Right forelimb (tissue), 1 donor: ENCODE measurements around the gene TLR6.
"Not testable (repeated sequence)": the region's sequence is repeated elsewhere in the genome, so short reads cannot be mapped to it uniquely, and the experiment has no call there.

Experiments
- DNase-seq: peaks from one replicate; pipeline ENCODE4 v3.0.0-alpha.2; 2018

Gene TLR6

DNA sequence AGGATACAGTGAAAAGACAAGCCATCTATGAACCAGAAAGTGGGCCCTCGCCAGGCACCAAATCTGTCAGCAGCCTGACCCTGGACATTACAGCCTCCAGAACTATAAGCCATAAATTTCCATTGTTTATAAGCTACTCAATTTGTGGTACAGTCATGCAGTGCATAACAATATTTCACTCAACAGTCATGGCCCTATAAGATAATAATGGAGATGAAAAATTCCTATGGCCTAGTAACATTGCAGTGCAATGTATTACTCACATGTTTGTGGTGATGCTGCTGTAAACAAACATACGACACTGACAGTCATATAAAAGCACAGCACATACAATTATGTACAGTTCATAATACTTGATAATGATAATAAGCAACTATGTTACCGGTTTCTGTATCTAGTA is 34.9 kb downstream of the TLR6 start:
- DNase-seq: no peak

DNA sequence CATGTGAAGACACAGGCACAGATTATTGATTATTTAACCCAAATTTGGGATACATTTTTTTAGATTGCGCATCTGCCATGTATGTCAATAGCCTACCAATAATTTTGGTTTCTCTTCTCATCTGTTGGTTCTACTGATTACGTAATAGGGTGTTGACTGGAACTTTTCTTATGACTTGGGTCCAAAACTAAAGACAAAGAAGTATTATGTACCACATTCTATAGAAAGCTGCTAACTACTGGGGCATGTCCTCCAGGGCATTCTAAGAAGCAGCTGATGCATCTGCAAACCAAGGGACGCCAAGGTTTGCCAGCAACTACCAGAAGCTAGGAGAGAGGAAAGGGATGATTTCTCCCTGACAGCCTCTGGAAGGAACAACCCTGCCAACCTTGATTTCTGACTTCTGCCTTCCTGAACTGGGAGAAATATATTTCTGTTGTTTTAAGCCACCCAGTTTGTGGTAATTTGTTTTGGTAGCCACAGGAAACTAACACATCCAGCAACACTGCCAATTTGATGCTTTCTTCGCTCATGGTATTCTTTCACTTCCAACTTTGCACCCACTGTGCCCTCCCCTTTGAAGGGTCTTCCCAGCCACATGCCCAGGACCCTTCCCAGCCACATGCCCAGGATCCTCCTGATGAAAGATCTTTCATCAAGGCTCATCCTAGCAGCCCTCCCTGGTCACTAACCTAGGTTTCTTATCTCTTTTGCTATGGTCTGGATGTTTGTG is 36.1 kb downstream of the TLR6 start:
- no peak for DNase-seq

DNA sequence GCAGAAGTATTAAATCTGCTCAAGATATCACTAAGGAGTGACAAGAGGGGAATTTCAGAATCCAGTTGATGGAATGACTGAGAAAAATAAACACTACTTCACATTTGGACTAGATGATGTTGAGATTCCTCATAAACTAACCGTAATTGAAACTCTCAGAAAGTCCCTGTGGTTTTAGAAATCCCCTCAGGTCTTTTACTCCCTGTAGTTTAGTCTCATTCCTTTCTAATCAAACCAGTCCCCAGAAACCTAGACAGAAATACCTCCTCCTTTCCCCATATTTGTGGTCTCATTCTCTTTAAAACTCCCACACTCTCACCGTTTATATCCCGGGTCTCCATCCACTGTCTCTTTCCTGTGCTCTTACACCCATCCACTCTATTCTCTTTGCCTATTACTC is 37.0 kb downstream of the TLR6 start:
- DNase-seq: no peak

DNA sequence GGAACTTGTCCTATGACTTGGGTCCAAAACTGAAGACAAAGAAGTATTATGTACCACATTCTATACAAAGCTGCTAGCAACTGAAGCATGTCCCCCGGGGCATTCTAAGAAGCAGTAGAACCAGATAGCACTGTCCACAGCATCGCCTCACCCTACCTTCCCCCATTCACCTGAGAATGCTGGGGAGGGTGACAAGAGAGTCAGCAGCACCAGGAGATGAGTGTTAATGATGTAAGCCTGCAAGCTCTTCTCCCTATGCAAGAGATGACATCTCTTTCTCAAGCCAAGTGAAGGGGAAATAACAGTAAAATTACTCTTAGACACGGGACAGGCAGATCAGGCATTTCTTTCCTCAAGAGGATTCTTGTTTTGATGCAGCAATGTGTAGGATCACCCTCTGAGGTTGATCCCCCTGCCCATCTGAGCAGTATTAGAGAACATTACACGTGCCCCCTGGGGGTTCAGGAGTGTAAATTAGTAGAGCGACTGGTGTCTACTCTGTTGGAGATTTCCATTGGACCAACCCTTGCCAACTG is 38.1 kb downstream of the TLR6 start:
- no peak for DNase-seq

DNA sequence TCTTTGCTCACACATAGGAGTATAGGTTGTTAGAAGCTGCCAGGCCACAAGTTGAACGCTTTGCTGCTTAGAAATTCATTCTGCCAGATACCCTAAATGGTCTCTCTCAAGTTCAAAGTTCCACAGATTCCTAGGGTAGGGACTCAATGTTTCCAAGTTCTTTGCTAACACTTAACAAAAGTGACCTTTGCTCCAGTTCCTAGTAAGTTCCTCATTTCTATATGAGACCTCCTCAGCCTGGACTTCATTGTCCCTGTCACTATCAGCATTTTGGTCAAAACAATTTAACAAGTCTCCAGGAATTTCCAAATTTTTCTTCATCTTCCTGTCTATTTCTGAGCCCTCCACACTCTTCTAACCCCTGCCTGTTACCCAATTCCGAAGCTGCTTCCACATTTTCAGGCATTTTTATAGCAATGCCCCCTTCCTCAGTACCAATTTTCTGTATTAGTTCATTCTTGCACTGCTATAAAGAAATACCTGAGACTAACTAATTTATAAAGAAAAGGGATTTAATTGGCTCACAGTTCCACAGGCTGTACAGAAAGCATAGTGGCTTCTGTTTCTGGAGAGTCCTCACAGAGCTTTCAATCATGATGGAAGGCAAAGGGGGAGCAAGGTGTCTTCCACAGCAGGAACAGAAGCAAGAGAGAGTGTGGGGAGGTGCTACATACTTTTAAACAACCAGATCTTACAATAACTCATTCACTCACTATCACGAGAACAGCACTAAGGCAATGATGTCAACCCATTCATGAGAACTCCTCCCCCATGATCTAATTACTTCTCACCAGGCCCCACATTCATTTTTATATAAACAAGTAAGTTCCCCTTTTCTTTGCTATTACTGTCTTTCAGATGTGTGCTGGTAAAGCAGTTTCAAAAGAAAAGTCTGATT is 40.5 kb downstream of the TLR6 start:
- no peak for DNase-seq

DNA sequence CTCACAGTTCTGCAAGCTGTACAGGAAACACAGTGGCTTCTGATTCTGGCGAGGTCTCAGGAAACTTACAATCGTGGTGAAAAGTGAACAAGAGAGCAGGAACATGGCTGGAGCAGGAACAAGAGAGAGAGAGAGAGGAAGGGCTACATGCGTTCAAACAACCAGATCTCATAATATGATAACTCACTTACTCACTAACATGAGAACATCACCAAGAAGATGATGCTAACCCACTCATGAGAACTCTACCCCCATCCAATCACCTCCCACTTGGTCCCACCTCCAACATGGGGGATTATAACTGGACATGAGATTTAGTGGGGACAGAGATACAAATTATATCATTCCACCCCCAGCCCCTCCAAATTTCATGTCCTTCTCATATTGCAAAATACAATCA is 42.2 kb downstream of the TLR6 start:
- no peak for DNase-seq

DNA sequence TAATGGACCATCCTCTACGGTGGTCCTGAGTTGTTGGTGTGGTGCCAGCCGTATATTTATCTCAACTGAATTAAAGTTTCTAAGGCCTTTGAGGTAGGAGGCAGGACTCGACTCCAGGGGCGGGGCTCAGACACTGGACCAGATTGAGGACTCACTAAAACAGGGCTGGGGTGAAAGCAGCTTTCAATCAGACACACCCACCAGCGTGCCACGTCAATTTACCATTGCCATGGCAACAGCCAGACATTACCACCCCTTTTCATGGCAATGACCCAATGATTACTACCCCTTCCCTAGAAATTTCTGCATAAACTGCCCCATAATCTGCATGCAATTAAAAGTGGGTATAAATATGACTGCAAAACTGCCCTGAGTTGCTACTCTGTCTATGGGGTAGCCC is 45.3 kb downstream of the TLR6 start:
- DNase-seq: no peak

DNA sequence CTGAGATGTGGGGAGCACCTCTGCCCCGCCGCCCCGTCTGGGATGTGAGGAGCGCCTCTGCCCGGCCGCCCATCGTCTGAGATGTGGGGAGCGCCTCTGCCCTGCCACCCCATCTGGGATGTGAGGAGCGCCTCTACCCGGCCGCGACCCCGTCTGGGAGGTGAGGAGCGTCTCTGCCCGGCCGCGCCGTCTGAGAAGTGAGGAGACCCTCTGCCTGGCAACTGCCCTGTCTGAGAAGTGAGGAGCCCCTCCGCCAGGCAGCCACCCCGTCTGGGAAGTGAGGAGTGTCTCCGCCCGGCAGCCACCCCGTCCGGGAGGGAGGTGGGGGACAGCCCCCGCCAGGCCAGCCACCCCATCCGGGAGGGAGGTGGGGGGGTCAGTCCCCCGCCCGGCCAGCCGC is 49.2 kb downstream of the TLR6 start:
- not testable (repeated sequence) for DNase-seq

DNA sequence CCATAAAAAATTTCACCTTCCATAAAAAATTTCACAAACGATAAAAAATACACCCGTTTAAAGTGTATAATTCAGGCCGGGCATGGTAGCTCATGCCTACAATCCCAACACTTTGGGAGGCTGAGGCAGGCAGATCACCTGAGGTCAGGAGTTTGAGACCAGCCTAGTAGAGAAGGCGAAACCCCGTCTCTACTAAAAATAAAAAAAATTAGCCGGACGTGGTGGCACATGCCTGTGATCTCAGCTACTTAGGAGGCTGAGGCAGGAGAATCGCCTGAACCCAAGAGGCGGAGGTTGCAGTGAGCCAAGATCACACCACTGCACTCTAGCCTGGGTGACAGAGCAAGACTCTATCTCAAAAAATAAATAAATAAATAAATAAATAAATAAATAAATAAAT is 50.4 kb downstream of the TLR6 start:
- not testable (repeated sequence) for DNase-seq

DNA sequence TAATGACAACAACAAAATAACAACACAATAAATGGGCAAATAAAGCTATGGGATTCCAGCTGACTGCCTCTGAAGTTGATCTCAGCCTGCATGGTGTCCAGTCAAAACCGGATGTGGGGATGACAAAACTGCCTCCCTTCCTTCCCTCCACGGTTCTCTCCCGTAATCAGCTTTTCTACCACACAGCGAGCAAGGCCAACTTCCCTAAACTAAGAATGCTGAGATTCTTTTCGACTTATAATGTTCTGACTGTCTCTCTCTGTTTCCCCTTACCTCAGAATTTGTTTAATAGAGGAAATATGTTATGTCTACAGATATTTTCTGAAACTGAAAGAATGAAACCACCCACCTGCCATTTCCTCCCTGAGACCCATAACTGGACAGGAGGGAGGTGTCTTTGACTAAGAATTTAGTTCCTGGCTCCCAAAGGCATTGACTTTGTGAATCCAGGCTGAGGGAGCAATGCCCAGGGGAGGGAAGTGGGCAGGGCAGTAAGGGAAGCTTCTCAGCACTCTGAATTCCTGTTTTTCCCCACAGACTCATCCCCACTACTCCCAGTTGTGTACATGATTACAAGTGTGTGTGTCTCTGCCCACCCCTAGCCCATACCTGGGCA is 51.0 kb downstream of the TLR6 start:
- no peak for DNase-seq

DNA sequence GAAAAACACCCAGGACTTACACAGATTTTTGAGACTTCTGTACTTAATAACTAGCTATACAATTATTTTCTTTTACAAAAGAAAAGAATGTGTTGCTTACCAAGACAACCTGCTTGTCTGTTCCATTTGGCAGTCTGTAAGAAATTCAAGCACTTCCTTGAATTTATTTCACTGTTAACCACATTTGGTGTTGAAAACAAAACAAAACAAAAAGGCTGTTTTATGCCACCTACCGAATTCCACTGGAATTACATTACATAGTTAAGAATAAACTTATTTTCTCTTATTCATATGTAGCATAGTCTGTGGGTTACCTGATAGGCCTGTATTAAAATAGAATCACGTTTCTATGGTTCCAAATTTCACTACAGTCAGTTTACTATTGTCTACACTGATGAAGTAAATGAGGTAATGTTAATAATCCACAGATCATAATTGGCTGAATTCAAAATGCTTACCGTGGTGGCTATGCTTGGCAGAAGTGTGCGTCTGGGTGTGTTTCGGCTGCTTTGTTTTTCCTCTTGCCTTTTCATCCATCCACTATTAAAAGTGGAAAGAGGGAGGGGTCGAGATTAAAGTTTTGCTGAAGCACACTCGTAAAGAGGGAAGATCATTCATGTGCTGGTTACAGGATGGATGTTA is 51.8 kb downstream of the TLR6 start, which contains the start of gene TLR1:
TSS of gene TLR1 (minus strand) at position 138 of the 642 bp plus-strand sequence. CDS start 5,960 bp downstream, outside the sequence.
- DNase-seq: no peak

DNA sequence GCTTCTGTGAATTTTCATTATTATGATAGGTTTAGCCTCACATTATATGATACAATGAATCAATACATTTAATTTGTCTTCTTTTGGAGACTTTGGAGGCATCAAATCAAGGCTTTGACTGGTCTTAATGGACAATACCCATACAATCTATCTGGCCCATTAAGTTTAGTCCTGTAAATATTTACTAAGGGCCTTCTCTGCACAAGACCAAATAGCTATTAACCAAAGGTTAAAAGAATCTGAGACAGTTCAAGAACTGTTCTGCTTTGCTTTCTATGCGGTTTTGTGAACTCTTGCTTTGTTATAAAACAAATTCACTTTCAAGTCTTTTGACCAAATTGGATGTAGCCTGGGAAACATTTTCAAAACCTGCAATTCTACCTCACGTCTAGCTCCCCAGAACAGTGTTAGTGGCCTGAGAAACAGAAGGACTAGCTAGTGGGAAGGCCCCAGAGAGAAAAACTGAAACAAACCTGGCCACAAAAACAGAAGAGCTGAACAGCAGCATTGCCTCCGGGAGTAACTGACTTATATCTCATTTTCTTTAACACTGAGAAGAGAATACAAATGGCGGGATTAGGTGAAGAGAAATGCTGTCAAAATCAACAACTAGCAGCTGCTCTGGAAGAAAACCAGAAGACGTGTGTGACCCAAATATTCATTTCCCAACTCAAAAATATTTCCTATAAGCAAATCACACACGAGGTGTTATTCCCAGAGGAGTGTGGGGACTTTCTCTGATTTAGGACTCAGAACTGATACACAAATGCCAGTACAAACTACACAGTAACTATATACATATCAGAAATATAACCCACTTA is 52.6 kb downstream of the TLR6 start:
- DNase-seq: no peak

DNA sequence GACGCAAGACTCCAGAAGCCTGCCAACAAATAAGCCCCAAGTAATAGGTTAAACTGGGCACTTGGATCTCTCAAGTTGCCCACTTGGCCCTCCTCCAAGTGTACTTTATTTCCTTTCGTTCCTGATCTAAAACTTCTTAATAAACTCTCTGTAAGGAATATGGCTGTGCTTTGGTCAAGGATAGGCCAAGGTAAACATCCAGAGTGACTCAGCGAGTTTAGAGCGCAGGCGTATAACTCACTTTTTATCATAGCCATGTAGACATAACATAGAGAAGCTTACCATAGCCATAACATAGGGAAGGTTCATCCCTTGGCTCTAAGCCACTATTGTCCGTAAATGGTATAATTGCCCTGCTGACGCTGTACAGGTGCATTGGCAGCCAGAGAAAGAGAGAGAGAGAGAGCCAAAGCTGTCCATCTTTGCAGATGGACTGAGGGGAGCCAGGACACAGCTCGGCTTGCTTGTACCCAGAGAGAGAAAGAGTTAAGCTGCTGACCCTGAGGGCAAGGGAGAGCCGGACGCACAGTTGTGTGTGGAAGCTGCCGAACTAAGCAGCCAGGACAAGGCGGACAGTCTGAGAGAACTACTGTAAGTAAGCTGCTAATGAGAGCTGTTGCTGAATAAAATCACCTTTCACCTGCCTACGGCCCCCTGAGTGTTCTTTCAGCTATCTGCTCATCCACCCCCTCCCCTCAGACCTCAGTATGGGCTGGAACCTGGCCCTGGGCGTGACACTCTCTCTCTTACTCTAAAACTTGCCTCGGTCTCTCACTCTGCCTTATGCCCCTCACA is 53.9 kb downstream of the TLR6 start:
- no peak for DNase-seq

DNA sequence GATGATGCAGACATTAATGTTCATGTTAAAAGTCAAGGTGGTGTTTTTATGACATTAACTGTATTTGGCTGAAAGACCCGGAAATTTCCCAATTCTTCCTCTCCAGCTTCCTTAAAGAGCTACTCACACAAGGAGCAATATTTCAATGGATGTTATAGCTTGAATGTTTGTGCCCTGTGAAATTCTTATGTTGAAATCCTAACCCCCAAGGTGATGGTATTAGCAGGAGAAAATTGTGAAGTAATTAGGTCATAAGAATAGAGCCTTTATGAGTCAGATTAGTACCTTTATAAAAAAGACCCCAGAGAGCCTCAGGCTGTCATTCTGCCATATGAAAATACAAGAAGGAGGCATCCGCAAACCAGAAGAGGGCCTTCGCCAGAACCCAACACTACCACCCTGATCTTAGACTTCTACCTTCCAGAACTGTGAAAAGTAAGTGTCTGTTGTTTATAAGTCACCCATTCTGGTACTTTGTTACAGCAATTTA is 55.6 kb downstream of the TLR6 start:
- DNase-seq: no peak

DNA sequence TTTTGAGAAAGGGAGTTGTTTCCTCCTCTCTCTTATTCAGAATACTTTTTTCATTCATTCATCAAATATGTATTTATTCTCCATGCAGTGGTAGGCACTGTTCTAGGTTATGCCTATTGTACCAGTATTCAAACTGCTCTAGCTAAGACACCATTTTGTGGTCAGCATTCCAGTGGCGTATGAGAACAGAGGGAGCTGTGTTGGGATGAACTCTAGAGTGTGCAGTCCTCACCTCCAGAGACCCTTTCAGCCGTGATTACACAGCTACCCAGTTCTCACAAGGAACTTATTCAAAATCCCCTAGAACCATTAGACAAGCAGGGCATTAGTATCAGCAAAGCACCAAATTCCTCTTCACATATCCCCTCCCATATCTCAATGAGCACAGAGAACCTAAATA is 56.3 kb downstream of the TLR6 start:
- no peak for DNase-seq

DNA sequence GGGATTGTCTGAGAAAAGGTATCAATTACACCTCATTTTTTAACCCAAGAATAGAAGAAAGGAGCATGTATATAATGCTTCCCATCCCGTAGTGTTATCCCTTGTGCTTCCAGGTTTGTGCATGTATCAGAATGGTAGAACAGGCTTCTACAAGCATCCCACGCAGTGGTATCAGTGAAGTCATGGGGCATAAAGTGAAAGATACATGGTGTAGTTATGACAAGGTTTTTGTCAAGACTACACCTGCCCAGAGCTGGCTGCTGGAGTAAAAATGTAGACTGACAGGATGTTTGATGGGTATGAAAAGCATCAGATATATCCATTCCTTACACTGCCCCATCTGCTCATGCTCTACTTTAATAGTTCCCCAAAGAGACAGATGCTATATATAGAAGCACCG is 61.5 kb downstream of the TLR6 start:
- DNase-seq: no peak

DNA sequence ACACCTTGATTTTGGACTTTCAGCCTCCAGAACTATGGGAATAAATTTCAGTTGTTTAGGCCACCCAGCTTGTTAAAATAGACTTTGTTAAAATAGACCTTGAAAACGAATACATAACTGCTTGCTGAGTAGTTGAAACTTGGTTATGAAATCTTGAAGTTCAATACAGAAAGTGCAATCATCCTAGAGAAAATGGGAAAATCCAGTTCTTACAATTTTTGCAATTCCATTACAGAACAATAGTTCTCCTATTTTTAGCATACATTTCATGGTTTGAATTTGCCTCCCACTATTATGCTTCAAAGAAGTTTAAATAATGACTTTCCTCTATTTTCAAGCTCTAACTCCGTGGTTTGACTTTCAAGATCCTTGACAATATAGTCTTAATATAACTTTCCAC is 62.6 kb downstream of the TLR6 start:
- DNase-seq: no peak

DNA sequence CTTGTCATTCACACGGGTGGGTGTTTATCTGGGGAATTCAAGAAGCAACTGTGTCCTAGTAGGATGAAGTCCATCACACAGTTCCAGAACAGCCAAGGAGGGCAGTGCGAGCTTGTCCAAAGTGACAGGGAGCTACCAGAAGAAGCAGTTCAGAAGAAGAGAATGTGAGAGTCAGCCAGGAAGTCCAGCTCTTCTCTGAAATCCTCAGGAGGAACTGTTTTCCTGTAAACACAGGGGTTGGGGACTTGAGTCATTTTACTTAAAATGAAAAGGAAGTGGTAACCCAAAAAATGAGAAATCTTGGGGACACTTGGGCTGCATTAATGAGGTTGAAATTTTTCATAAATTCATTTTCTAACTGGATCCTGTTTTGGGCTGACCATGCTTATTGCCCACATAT is 65.6 kb downstream of the TLR6 start:
- no peak for DNase-seq

DNA sequence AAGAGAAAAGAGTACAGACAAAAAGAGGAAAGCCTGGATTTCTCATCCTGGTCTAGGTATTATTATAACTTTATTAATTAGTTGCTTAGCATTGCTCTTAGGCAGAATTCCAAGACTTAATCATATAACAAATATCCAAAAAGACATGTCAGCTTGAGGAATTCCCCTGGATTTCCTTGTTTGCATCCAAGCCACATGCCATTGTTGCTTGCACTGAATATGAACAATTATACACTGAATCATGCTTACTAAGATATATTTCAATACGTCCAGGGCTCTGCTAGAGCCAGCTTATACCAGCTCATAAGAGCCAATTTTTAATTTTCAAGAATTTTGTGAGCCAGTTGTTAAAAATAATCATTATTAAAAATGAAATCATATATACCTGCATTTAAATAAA is 68.3 kb downstream of the TLR6 start:
- no peak for DNase-seq

DNA sequence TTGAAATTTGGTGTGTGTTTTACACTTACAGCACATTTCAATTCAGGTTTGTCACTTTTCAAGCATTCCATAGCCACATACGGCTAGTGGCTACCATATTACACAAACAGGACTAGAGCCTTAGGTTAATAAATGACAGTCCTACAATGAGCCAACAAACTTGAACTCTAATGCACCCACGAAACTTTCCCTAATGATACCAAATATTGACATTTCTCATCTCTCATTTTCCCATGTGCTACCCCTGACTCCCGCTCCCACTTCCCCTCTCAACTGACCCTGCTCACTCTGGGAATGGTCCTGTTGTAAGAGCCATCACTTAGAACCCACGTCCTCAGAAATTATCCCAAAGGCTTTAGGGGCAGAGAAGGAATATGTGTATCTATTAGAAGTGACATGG is 68.9 kb downstream of the TLR6 start:
- no peak for DNase-seq

DNA sequence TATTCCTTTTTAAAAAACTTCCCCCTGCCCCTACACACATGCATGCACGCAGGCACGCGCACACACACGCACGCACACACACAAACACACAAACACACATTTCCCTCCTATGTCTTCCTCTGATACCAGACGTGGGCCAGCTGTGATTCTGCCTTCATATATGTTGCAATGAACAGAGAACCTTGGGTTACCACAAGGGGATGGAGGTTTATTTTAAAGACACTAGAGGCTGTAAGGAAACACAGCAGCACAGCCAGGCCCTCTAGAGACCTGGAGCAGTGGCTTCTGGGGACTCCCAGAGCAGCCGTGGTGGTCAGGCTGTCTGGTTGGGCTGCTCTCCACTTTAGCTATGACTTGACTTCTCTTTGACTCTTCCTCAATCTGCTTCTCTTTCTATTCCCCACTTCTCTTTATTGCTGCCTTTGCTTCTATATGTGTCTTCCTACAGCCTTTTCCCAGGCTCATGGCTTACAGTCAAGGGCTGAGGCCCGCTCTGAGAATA is 70.7 kb downstream of the TLR6 start:
- no peak for DNase-seq
